Tibial nerve (tissue), 4 donors: ENCODE measurements around the gene RWDD4. TPM values are rescaled to one million over a fixed set of nuclear protein-coding genes. Genes with fewer than 3 reads are reported as not detected.

Source experiments
- DNase-seq, 2 donors: peaks; one replicate each; pipeline ENCODE4 v3.0.0-alpha.2; 2019; ENCODE audit warnings: low spot score in 2 of 2
- H3K27ac ChIP-seq, 4 donors: fragments of 200-600 bp; sonication (generic) in 3 of 4; one replicate each; pipeline ENCODE4 v1.5.1; 2017 to 2019; ENCODE audit warnings: mild to moderate bottlenecking in 1 of 4
- H3K27me3 ChIP-seq, 2 donors: fragments of 200-600 bp; sonication (generic) in 1 of 2; one replicate each; pipeline versions ENCODE4 v1.5.1 to v1.6.0; 2017 to 2019
- H3K36me3 ChIP-seq, 3 donors: fragments of 200-600 bp; sonication (generic); one replicate each; pipeline ENCODE4 v1.5.1; 2018 to 2019
- H3K4me1 ChIP-seq, 4 donors: fragments of 200-600 bp; sonication (generic) in 3 of 4; one replicate each; pipeline ENCODE4 v1.5.1; 2017 to 2019
- H3K4me3 ChIP-seq, 4 donors: fragments of 200-600 bp; sonication (generic) in 3 of 4; one replicate each; pipeline ENCODE4 v1.5.1; 2017 to 2019; ENCODE audit warnings: mild to moderate bottlenecking in 1 of 4, moderate library complexity in 1 of 4
- H3K9me3 ChIP-seq, 4 donors: fragments of 200-600 bp; sonication (generic) in 3 of 4; one replicate each; pipeline ENCODE4 v1.5.1; 2017 to 2019
- CTCF ChIP-seq, 5 experiments: fragments of 200-600 bp in 3 of 5; fragments of 450-650 bp in 2 of 5; sonication (generic) in 3 of 5; IDR thresholded peaks; one replicate each; pipeline ENCODE4 v1.5.1; 2016 to 2019; ENCODE audit warnings: antibody characterized with exemption in 5 of 5, mild to moderate bottlenecking in 3 of 5, moderate library complexity in 2 of 5
- EP300 ChIP-seq, 2 donors: sonication (generic); formaldehyde crosslinking; IDR thresholded peaks; one replicate each; pipeline ENCODE4 v1.6.1; 2017; ENCODE audit warnings: antibody characterized with exemption in 2 of 2, mild to moderate bottlenecking in 1 of 2
- POLR2A ChIP-seq, 2 donors: fragments of 450-650 bp; IDR thresholded peaks; one replicate each; pipeline ENCODE4 v1.6.1; 2017; ENCODE audit warnings: antibody characterized with exemption in 2 of 2, mild to moderate bottlenecking in 2 of 2, moderate library complexity in 2 of 2
- WGBS, 2 donors: methylation state at CpG; one replicate each; pipeline ENCODE4 v1.1.5; 2018; 5-methylcytosine and 5-hydroxymethylcytosine counted together
- total RNA-seq, 4 donors: library from RNA; depleted of rRNA; stranded (reverse); fragments of >200 nt; gene quantifications; one replicate each; pipeline ENCODE4 v1.1.0, GENCODE V29; 2016

RWDD4 gene
- total RNA-seq, 4 donors from 2014 or later = 19.8 to 24.9 (median 24.8) TPM

GRCh38 chr4:183607894-183608293 lies 51.1 kb downstream of the RWDD4 start:
- H3K27me3 ChIP-seq = no peaks in the 10 kb centered on the region
- TF ChIP-seq EP300 (IDR thresholded peaks at IDR 0.05) = no peak
- no peak for TF ChIP-seq POLR2A (IDR thresholded peaks at IDR 0.05)
- no peak for TF ChIP-seq CTCF (IDR thresholded peaks at IDR 0.05)
- H3K4me3 ChIP-seq = no peak overlapping the region
- H3K9me3 ChIP-seq = no peaks in the 10 kb centered on the region
- DNase-seq = no peak
- WGBS, 2 donors = 72 to 82% methylated on average over 4 of the region's 4 CpGs
- peak overlapping the region in 2 of 4 donors; percentile 17 to 31 for H3K27ac ChIP-seq
- H3K4me1 ChIP-seq = peaks cover 0 to 18% (median 2%) of the 10 kb centered on the region in 4 donors
- no peaks in the 10 kb centered on the region for H3K36me3 ChIP-seq

GRCh38 chr4:183602557-183603027 lies 56.4 kb downstream of the RWDD4 start:
- H3K9me3 ChIP-seq = no peaks in the 10 kb centered on the region
- WGBS, 2 donors = 46 to 59% methylated on average over 6 of the region's 6 CpGs
- H3K27ac ChIP-seq = peak overlapping the region in 1 of 4 donors; percentile 63
- TF ChIP-seq EP300 (IDR thresholded peaks at IDR 0.05) (peak in 1 of 2 donors; percentile 24), CTCF (IDR thresholded peaks at IDR 0.05) (peak in 3 of 5 experiments; percentile 18 to 62 (median 20)), POLR2A (IDR thresholded peaks at IDR 0.05) (no peak)
- no peak for DNase-seq
- no peak overlapping the region for H3K4me3 ChIP-seq
- no peaks in the 10 kb centered on the region for H3K36me3 ChIP-seq
- peaks cover 0 to 3% (median 0%) of the 10 kb centered on the region in 4 donors for H3K4me1 ChIP-seq
- no peaks in the 10 kb centered on the region for H3K27me3 ChIP-seq

GRCh38 chr4:183601381-183601780 lies 57.6 kb downstream of the RWDD4 start:
- Histone ChIP-seq H3K27ac (no peak overlapping the region), H3K4me1 (peaks cover 0 to 3% (median 0%) of the 10 kb centered on the region in 4 donors), H3K27me3 (no peaks in the 10 kb centered on the region), H3K4me3 (no peak overlapping the region), H3K9me3 (no peaks in the 10 kb centered on the region), H3K36me3 (no peaks in the 10 kb centered on the region)
- no peak for DNase-seq
- TF ChIP-seq POLR2A (IDR thresholded peaks at IDR 0.05) = no peak
- TF ChIP-seq CTCF (IDR thresholded peaks at IDR 0.05) = no peak
- no peak for TF ChIP-seq EP300 (IDR thresholded peaks at IDR 0.05)
- WGBS, 2 donors = 77 to 95% methylated on average over 1 of the region's 1 CpG

- Histone ChIP-seq H3K27ac (no peak overlapping the region), H3K9me3 (no peaks in the 10 kb centered on the region), H3K36me3 (no peaks in the 10 kb centered on the region), H3K27me3 (no peaks in the 10 kb centered on the region), H3K4me1 (peaks cover 0 to 3% (median 0%) of the 10 kb centered on the region in 4 donors), H3K4me3 (no peak overlapping the region)
- no peak for DNase-seq
- TF ChIP-seq POLR2A (IDR thresholded peaks at IDR 0.05) = no peak
- no peak for TF ChIP-seq CTCF (IDR thresholded peaks at IDR 0.05)
- TF ChIP-seq EP300 (IDR thresholded peaks at IDR 0.05) = no peak
- WGBS, 2 donors = 89 to 91% methylated on average over 3 of the region's 3 CpGs
Measured at GRCh38 chr4:183600189-183600685, 58.7 kb downstream of the RWDD4 start.

- Histone ChIP-seq H3K4me3 (no peak overlapping the region), H3K9me3 (no peaks in the 10 kb centered on the region), H3K36me3 (no peaks in the 10 kb centered on the region), H3K4me1 (peaks cover 0 to 3% (median 0%) of the 10 kb centered on the region in 4 donors), H3K27me3 (no peaks in the 10 kb centered on the region), H3K27ac (no peak overlapping the region)
- no peak for TF ChIP-seq POLR2A (IDR thresholded peaks at IDR 0.05)
- TF ChIP-seq CTCF (IDR thresholded peaks at IDR 0.05) = no peak
- no peak for TF ChIP-seq EP300 (IDR thresholded peaks at IDR 0.05)
- DNase-seq = no peak
Measured at GRCh38 chr4:183599690-183600089, 59.3 kb downstream of the RWDD4 start.
